ENCODE results near the gene TEDC1. TPM values are rescaled to one million over a fixed set of nuclear protein-coding genes. Genes with fewer than 3 reads are reported as not detected.
A peak's percentile ranks its signal among the peaks of the same experiment; 100 is the strongest.

The TEDC1 gene
- total RNA-seq, 2 donors from 2014 or later, result 7.5 to 8.9 TPM

- no peak for DNase-seq (ENCODE audit: low spot score)
- Histone ChIP-seq H3K4me1 (replicated peaks) (peaks cover 23% of the 10 kb centered on the region), H3K27me3 (replicated peaks; ENCODE audit: insufficient read depth) (no peaks in the 10 kb centered on the region), H3K9me3 (no peaks in the 10 kb centered on the region), H3K27ac (no peak overlapping the region), H3K4me3 (no peak overlapping the region), H3K36me3 (peaks cover 0 to 15% of the 10 kb centered on the region in 2 donors)
- no peak for TF ChIP-seq POLR2AphosphoS5 (IDR thresholded peaks at IDR 0.05)
- 93% methylated on average over 32 of the region's 33 CpGs for WGBS
- intact Hi-C loops (cut with DNase I), result no loop called here
Measured at GRCh38 chr14:105464501-105464900, 26.5 kb upstream of the TEDC1 start.

GRCh38 chr14:105465209-105466031 lies 25.6 kb upstream of the TEDC1 start:
- no peak for DNase-seq (ENCODE audit: low spot score)
- Histone ChIP-seq H3K4me3 (no peak overlapping the region), H3K4me1 (replicated peaks) (peaks cover 26% of the 10 kb centered on the region), H3K9me3 (no peaks in the 10 kb centered on the region), H3K36me3 (peaks cover 0 to 15% of the 10 kb centered on the region in 2 donors), H3K27me3 (replicated peaks; ENCODE audit: insufficient read depth) (no peaks in the 10 kb centered on the region), H3K27ac (peak overlapping the region in 1 of 2 donors; percentile 39)
- TF ChIP-seq CTCF (IDR thresholded peaks at IDR 0.05), result no peak
- no peak for TF ChIP-seq POLR2A (IDR thresholded peaks at IDR 0.05)
- no peak for TF ChIP-seq POLR2AphosphoS5 (IDR thresholded peaks at IDR 0.05)
- intact Hi-C loops (cut with DNase I), result no loop called here
- WGBS, result 66% methylated on average over 19 of the region's 20 CpGs

DNA sequence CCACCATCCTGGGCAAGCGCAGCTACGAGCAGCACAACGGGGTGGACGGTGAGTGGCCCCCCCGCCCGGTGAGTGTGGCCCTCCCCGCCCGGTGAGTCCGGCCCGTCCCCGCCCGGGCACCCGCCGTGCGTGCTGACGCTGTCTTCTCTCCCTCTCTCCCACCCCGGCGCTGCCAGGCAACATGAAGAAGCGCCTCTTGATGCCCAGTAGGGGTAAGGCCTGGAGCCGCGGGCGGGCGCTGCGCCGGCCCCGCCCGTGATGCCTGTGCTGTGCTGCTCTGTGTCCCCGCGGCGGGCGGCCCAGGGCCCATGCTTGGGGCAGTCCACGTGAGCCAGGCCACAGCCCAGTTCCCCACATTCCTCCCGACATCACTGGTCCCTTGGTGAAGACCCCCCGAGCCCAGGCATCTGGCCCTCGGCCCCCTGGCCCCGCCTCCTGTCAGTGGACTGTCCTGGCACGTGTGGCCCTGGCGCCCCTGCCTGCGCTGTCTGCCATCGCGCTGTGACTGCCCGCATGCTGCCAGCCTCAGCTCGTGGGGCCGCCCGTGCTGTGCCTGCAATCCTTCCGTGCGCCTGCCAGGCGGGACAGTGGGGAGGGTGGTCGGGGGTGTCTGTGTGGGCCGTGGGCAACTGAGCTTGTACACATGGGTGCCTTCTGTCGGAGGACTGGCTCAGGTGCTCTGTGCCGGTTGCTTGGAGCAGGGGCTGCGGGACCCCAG lies 24.4 kb upstream of the TEDC1 start:
- no peaks in the 10 kb centered on the region for H3K9me3 ChIP-seq
- peaks cover 0 to 15% of the 10 kb centered on the region in 2 donors for H3K36me3 ChIP-seq
- no peak overlapping the region for H3K4me3 ChIP-seq
- WGBS, result 64% methylated on average over 51 of the region's 53 CpGs
- no peaks in the 10 kb centered on the region for H3K27me3 ChIP-seq (replicated peaks; ENCODE audit: insufficient read depth)
- TF ChIP-seq CTCF (IDR thresholded peaks at IDR 0.05) (no peak), POLR2AphosphoS5 (IDR thresholded peaks at IDR 0.05) (no peak), POLR2A (IDR thresholded peaks at IDR 0.05) (no peak)
- H3K27ac ChIP-seq, result peak overlapping the region; percentile 51 to 71
- intact Hi-C loops (cut with DNase I), result no loop called here
- no peak for DNase-seq (ENCODE audit: low spot score)
- H3K4me1 ChIP-seq (replicated peaks), result peaks cover 26% of the 10 kb centered on the region

GRCh38 chr14:105467249-105467941 lies 23.7 kb upstream of the TEDC1 start:
- DNase-seq (ENCODE audit: low spot score), result peak; percentile 70
- H3K27ac ChIP-seq, result peak overlapping the region; percentile 51 to 71
- WGBS, result 44% methylated on average over 18 of the region's 20 CpGs
- peaks cover 0 to 15% of the 10 kb centered on the region in 2 donors for H3K36me3 ChIP-seq
- peaks cover 31% of the 10 kb centered on the region for H3K4me1 ChIP-seq (replicated peaks)
- no peak overlapping the region for H3K4me3 ChIP-seq
- TF ChIP-seq POLR2A (IDR thresholded peaks at IDR 0.05), result no peak
- TF ChIP-seq POLR2AphosphoS5 (IDR thresholded peaks at IDR 0.05), result peak; percentile 18
- TF ChIP-seq CTCF (IDR thresholded peaks at IDR 0.05), result peak in 2 of 4 experiments; percentile 22 to 34
- intact Hi-C loops (cut with DNase I), result no loop called here
- no peaks in the 10 kb centered on the region for H3K27me3 ChIP-seq (replicated peaks; ENCODE audit: insufficient read depth)
- no peaks in the 10 kb centered on the region for H3K9me3 ChIP-seq

- Histone ChIP-seq H3K4me3 (no peak overlapping the region), H3K4me1 (replicated peaks) (peaks cover 37% of the 10 kb centered on the region)
- DNase-seq (ENCODE audit: low spot score), result no peak
Measured at GRCh38 chr14:105467942-105468471, 23.0 kb upstream of the TEDC1 start.

More at GRCh38 chr14:105467942-105468471, 23.0 kb upstream of the TEDC1 start:
- 65% methylated on average over 14 of the region's 22 CpGs for WGBS
- no peak for TF ChIP-seq POLR2AphosphoS5 (IDR thresholded peaks at IDR 0.05)
- TF ChIP-seq POLR2A (IDR thresholded peaks at IDR 0.05), result no peak
- TF ChIP-seq CTCF (IDR thresholded peaks at IDR 0.05), result no peak
- intact Hi-C loops (cut with DNase I), result no loop called here
- no peaks in the 10 kb centered on the region for H3K9me3 ChIP-seq
- H3K27me3 ChIP-seq (replicated peaks; ENCODE audit: insufficient read depth), result no peaks in the 10 kb centered on the region
- peak overlapping the region; percentile 51 to 71 for H3K27ac ChIP-seq
- peaks cover 0 to 15% of the 10 kb centered on the region in 2 donors for H3K36me3 ChIP-seq
